OCI-LY7 (cell line): ENCODE measurements around the gene USP43.

Experiments
- CTCF ChIP-seq: fragments of 200-600 bp; sonication (generic); conservative IDR thresholded peaks from 2 replicates; pipeline ENCODE4 v1.5.1; 2014; ENCODE audit warnings: mild to moderate bottlenecking, antibody characterized with exemption, low read length, moderate library complexity, mixed read lengths
- EZH2phosphoT487 ChIP-seq: fragments of 200-600 bp; sonication (generic); IDR thresholded peaks from 2 replicates; pipeline ENCODE4 v1.6.1; 2018; ENCODE audit warnings: low read depth, borderline replicate concordance, mild to moderate bottlenecking, mixed run types, antibody characterized with exemption, low read length, moderate library complexity, mixed read lengths

DNA sequence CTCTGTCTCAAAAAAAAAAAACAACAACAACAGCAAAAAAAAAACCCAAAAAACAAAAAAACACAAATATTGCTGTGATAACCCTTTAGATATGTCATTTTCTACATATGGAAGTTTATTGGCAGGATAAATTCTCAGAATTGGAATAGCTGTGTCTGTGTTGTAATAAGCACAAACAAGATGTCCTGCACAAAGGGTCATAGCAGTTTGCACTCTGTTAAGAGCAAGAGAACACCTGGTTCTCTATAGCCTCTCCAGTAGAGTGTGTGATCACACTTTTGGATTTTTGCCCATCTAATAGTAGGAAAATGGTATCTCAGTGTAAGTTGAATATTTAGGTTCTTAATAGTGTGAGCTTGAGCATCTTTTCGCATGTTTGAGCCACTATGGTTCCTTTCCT is 60.4 kb downstream of the USP43 start:
- TF ChIP-seq EZH2phosphoT487 (no peak), CTCF (no peak)
